Neutrophil (primary cell): ENCODE data around the gene NT5DC2.

Experiments
- H3K27ac ChIP-seq: fragments of 200-600 bp; sonication (generic); 2 replicates; pipeline ENCODE4 v1.5.1; 2016; ENCODE audit warnings: mild to moderate bottlenecking, moderate library complexity
- H3K27me3 ChIP-seq: fragments of 200-600 bp; sonication (generic); 2 replicates; pipeline ENCODE4 v1.6.0; 2016; ENCODE audit warnings: mild to moderate bottlenecking
- H3K36me3 ChIP-seq: fragments of 200-600 bp; sonication (generic); 2 replicates; pipeline ENCODE4 v1.5.1; 2017
- H3K4me1 ChIP-seq, 2 experiments: fragments of 200-600 bp in 1 of 2; sonication (generic) in 1 of 2; 1 replicate in 1 of 2; 2 replicates in 1 of 2; pipeline versions ENCODE4 v1.5.1 to v1.6.1; 2013 to 2016; ENCODE audit warnings: low read depth in 1 of 2, low read length in 1 of 2, mild to moderate bottlenecking in 1 of 2, moderate library complexity in 1 of 2; ENCODE audit not compliant: control insufficient read depth in 1 of 2, insufficient read depth in 1 of 2
- H3K4me3 ChIP-seq, 2 experiments: fragments of 200-600 bp in 1 of 2; sonication (generic) in 1 of 2; 1 replicate in 1 of 2; 2 replicates in 1 of 2; pipeline ENCODE4 v1.5.1; 2013 to 2016; ENCODE audit warnings: low read depth in 1 of 2, low read length in 1 of 2, mild to moderate bottlenecking in 1 of 2, moderate library complexity in 1 of 2
- H3K9me3 ChIP-seq: fragments of 200-600 bp; sonication (generic); 2 replicates; pipeline ENCODE4 v1.5.1; 2016
- CTCF ChIP-seq: fragments of 200-600 bp; sonication (generic); IDR thresholded peaks from 2 replicates; pipeline ENCODE4 v1.5.1; 2016; ENCODE audit warnings: antibody characterized with exemption

NT5DC2 gene

GRCh38 chr3:52488746-52489145 is 44.9 kb downstream of the NT5DC2 start:
- no peak for TF ChIP-seq CTCF
- no peaks in the 10 kb centered on the region for H3K4me1 ChIP-seq

GRCh38 chr3:52487788-52488691 is 45.6 kb downstream of the NT5DC2 start:
- Histone ChIP-seq H3K36me3 (peaks cover 96% of the 10 kb centered on the region), H3K9me3 (no peaks in the 10 kb centered on the region), H3K27ac (no peak overlapping the region), H3K4me3 (no peak overlapping the region), H3K27me3 (no peaks in the 10 kb centered on the region), H3K4me1 (no peaks in the 10 kb centered on the region)
- no peak for TF ChIP-seq CTCF

More at GRCh38 chr3:52488746-52489145, 44.9 kb downstream of the NT5DC2 start:
- H3K27me3 ChIP-seq = peaks cover under 1% of the 10 kb centered on the region
- H3K27ac ChIP-seq = no peak overlapping the region
- peaks cover 96% of the 10 kb centered on the region for H3K36me3 ChIP-seq
- no peak overlapping the region for H3K4me3 ChIP-seq
- H3K9me3 ChIP-seq = no peaks in the 10 kb centered on the region

GRCh38 chr3:52487050-52487787 is 46.4 kb downstream of the NT5DC2 start:
- H3K36me3 ChIP-seq = peaks cover 96% of the 10 kb centered on the region
- H3K4me3 ChIP-seq = no peak overlapping the region
- no peaks in the 10 kb centered on the region for H3K9me3 ChIP-seq
- TF ChIP-seq CTCF = no peak
- no peaks in the 10 kb centered on the region for H3K4me1 ChIP-seq
- no peaks in the 10 kb centered on the region for H3K27me3 ChIP-seq
- no peak overlapping the region for H3K27ac ChIP-seq

DNA sequence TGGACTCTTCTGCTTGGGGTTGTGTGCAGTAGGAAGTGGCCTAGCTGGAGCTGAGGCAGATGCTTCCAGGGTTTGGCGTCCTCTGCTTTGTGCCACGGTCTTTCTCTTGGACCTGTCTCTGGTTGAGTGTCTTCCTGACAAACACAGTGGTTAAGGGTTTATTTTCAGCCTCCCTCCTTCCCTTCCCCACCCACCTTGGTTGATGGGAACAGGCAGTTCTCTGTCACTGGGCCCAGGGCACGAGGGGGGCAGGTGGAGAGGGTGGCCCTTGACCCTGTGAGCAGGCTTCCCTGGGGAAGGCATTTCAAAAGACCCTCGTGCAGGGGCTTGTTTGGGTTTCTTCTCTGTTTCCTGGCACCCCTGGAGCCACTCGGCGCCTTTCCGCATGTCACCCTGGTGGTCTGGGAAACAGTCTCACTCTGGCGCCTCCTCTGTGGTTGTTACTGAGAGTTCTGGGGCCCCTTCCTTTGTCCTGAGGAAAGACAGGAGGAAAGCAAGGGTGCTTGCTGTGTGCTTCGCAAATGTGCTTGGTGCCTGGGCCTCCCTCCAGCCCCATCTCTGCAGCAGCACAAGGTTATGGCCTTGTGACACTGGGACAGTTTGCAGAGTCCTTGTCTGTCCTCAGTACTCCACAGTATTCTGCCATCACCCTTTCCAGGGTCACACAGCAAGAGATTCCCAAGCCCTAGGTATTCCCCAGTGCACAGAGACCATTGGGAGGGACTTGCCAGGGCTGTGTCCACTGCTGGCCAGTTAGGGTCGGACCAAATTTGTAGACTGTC is 48.8 kb downstream of the NT5DC2 start:
- Histone ChIP-seq H3K9me3 (no peaks in the 10 kb centered on the region), H3K27me3 (no peaks in the 10 kb centered on the region), H3K36me3 (peaks cover 96% of the 10 kb centered on the region), H3K27ac (no peak overlapping the region), H3K4me3 (no peak overlapping the region), H3K4me1 (no peaks in the 10 kb centered on the region)
- TF ChIP-seq CTCF = no peak

DNA sequence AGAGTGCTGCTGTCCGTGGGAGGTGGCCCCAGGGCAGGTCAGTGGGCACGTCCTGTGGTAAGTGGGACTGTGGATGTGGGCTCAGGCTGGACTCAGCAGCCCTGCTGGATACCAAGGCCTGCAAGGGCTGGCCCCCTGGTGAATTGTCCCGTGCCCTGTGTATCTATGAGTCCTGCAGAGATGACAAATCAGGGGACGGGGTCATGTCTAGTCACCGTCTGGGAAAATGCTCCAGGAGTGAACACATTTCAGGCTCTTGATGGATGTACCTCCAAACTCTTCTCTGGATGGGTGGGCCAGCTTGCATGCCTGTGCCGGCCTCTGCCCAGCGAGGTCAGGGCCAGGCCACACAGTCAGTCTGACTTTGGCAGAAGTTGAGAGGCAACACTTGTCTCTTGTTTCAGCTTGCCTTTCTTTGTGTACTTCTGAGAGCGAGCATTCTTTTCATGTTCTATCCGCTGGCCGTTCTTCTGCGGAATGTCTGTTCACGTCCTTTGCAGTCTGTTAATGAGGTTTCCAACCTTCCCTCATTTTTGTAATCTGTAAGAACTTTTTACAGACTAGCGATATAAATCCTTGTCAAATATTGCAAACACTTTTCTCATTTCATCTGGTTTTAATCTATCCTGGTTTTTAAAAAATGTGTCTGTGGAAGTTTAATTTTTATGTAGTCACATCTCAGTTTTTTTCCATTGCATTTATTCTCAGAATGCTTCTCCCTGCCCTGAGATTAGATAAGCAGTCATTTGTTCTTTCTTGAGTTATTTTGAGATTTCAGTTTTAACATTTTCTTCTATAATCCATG is 49.9 kb downstream of the NT5DC2 start:
- Histone ChIP-seq H3K4me1 (no peaks in the 10 kb centered on the region), H3K9me3 (no peaks in the 10 kb centered on the region), H3K4me3 (no peak overlapping the region), H3K27ac (no peak overlapping the region), H3K36me3 (peaks cover 96% of the 10 kb centered on the region), H3K27me3 (no peaks in the 10 kb centered on the region)
- TF ChIP-seq CTCF = no peak
